Ovary (tissue), 3 donors: ENCODE measurements around the gene TBC1D7.

Experiments used
- CTCF ChIP-seq, 3 donors: fragments of 450-650 bp in 2 of 3; fragments of 200-600 bp in 1 of 3; IDR thresholded peaks; one replicate each; pipeline versions ENCODE4 v1.5.1 to v1.8.0; 2016 to 2022; ENCODE audit warnings: antibody characterized with exemption in 3 of 3, mild to moderate bottlenecking in 1 of 3
- EP300 ChIP-seq: sonication (generic); formaldehyde crosslinking; IDR thresholded peaks from one replicate; pipeline ENCODE4 v1.6.1; 2017; ENCODE audit warnings: antibody characterized with exemption
- donor health status: DM: no; HTN: no; CAD: no.

- TF ChIP-seq CTCF (IDR thresholded peaks at IDR 0.05) (no peak), EP300 (no peak)
Observed at GRCh38 chr6:13371421-13372072, 43.2 kb upstream of the TBC1D7 start.
